Right lobe of liver (tissue), 6 donors: ENCODE data around the gene OPRL1. TPM values are rescaled to one million over a fixed set of nuclear protein-coding genes. Genes with fewer than 3 reads are reported as not detected.
A peak's percentile ranks its signal among the peaks of the same experiment; 100 is the strongest.
"Not testable (repeated sequence)": the region's sequence is repeated elsewhere in the genome, so short reads cannot be mapped to it uniquely, and the experiment has no call there.

Experiments
- ATAC-seq, 4 donors: fragments of 200-7000 bp; cut with Tn5 transposase; one replicate each; pipeline ENCODE4 v1.9.1; 2020; ENCODE audit warnings: mild to moderate bottlenecking in 4 of 4, moderate library complexity in 4 of 4
- DNase-seq, 3 donors: peaks; one replicate each; pipeline ENCODE4 v3.0.0-alpha.2; 2020
- H3K27ac ChIP-seq, 3 donors: fragments of 200-600 bp; one replicate each; pipeline ENCODE4 v1.8.0; 2022
- H3K27me3 ChIP-seq, 2 donors: fragments of 200-600 bp; one replicate each; pipeline ENCODE4 v1.8.0; 2022
- H3K36me3 ChIP-seq, 4 donors: fragments of 200-600 bp; sonication (generic) in 1 of 4; one replicate each; pipeline versions ENCODE4 v1.5.1 to v1.8.0; 2017 to 2022; ENCODE audit warnings: control low read depth in 1 of 4
- H3K4me1 ChIP-seq, 4 donors: fragments of 200-600 bp; sonication (generic) in 1 of 4; one replicate each; pipeline versions ENCODE4 v1.5.1 to v1.8.0; 2017 to 2022; ENCODE audit warnings: control low read depth in 1 of 4
- H3K4me3 ChIP-seq, 3 donors: fragments of 200-600 bp; one replicate each; pipeline ENCODE4 v1.8.0; 2022
- H3K9me3 ChIP-seq, 4 donors: fragments of 200-600 bp; sonication (generic) in 1 of 4; one replicate each; pipeline versions ENCODE4 v1.5.1 to v1.8.0; 2017 to 2022; ENCODE audit warnings: control low read depth in 1 of 4
- CTCF ChIP-seq, 4 donors: fragments of 200-600 bp in 3 of 4; fragments of 450-650 bp in 1 of 4; IDR thresholded peaks; one replicate each; pipeline versions ENCODE4 v1.5.1 to v1.8.0; 2016 to 2022; ENCODE audit warnings: antibody characterized with exemption in 4 of 4, mild to moderate bottlenecking in 2 of 4
- POLR2A ChIP-seq: fragments of 450-650 bp; IDR thresholded peaks from one replicate; pipeline ENCODE4 v1.6.1; 2017; ENCODE audit warnings: antibody characterized with exemption, mild to moderate bottlenecking
- WGBS: methylation state at CpG from one replicate; pipeline ENCODE4 v1.1.6; 2018; ENCODE audit warnings: low coverage, low lambda C conversion rate; ENCODE audit not compliant: insufficient coverage; ENCODE audit errors: missing lambda C conversion rate; 5-methylcytosine and 5-hydroxymethylcytosine counted together
- intact Hi-C, 2 donors: fragments of 100-400 bp; cut with DNase I; formaldehyde crosslinking; loops; one replicate each; pipeline versions ENCODE4 v1.11.2 to v1.14.1; 2022
- total RNA-seq, 6 experiments: library from RNA; depleted of rRNA in 2 of 6; stranded (reverse); fragments of >200 nt in 2 of 6; fragmentation: NEBNext Ultra II Directional in 3 of 6; extraction: Animal tissue kit (Norgen Biotek cat#: 25700) in 3 of 6; gene quantifications; one replicate each; pipeline versions ENCODE4 v1.1.0 to v1.2.4, GENCODE V29; 2016 to 2023
- donor health status: DM: no; HTN: yes; CAD: no.
- donor health status: DM: no; HTN: no; CAD: no.
- donor health status: DM: no; HTN: no; CAD: no.
- donor health status: DM: no; HTN: yes; CAD: no.
- donor health status: DM: no; HTN: yes; CAD: no.

The OPRL1 gene
- total RNA-seq, 6 experiments from 2014 or later, result 0.13 to 0.32 (median 0.25) TPM; not detected in 1

GRCh38 chr20:64086801-64087200 lies 6.9 kb downstream of the OPRL1 start:
- no peak for ATAC-seq
- no peak for DNase-seq
- Histone ChIP-seq H3K9me3 (no peaks in the 10 kb centered on the region), H3K36me3 (no peaks in the 10 kb centered on the region), H3K27me3 (peaks cover 0 to 12% of the 10 kb centered on the region in 2 donors), H3K4me1 (peaks cover 0 to 12% (median 1%) of the 10 kb centered on the region in 4 donors), H3K4me3 (no peak overlapping the region), H3K27ac (no peak overlapping the region)
- TF ChIP-seq POLR2A, result no peak
- TF ChIP-seq CTCF (IDR thresholded peaks at IDR 0.05), result no peak
- WGBS, result 100% methylated on average over 4 of the region's 11 CpGs
- intact Hi-C loops, result no loop called here

- DNase-seq, H3K36me3 ChIP-seq, ATAC-seq, H3K4me3 ChIP-seq, intact Hi-C loops, H3K9me3 ChIP-seq, H3K27ac ChIP-seq: not testable (repeated sequence)
- Histone ChIP-seq H3K27me3 (peaks cover 0 to 12% of the 10 kb centered on the region in 2 donors), H3K4me1 (peaks cover 0 to 12% (median 1%) of the 10 kb centered on the region in 4 donors)
- 94% methylated on average over 10 of the region's 36 CpGs for WGBS
Measured at GRCh38 chr20:64087226-64087825, 7.4 kb downstream of the OPRL1 start.

GRCh38 chr20:64088586-64088985 lies 8.7 kb downstream of the OPRL1 start:
- H3K27ac ChIP-seq, H3K4me3 ChIP-seq, H3K9me3 ChIP-seq, H3K4me1 ChIP-seq, intact Hi-C loops, H3K36me3 ChIP-seq, ATAC-seq, DNase-seq: not testable (repeated sequence)
- peaks cover 0 to 12% of the 10 kb centered on the region in 2 donors for H3K27me3 ChIP-seq

GRCh38 chr20:64090165-64090564 lies 10.3 kb downstream of the OPRL1 start:
- no peak for TF ChIP-seq CTCF (IDR thresholded peaks at IDR 0.05)
- peak in 1 of 4 donors; percentile 10 for ATAC-seq
- WGBS, result 53% methylated on average over 4 of the region's 10 CpGs
- intact Hi-C loops, result no loop called here
- Histone ChIP-seq H3K27me3 (no peaks in the 10 kb centered on the region), H3K36me3 (no peaks in the 10 kb centered on the region), H3K27ac (no peak overlapping the region), H3K4me1 (no peaks in the 10 kb centered on the region), H3K9me3 (no peaks in the 10 kb centered on the region), H3K4me3 (no peak overlapping the region)
- DNase-seq, result no peak

- no peak for DNase-seq
- H3K27me3 ChIP-seq, result no peaks in the 10 kb centered on the region
- H3K9me3 ChIP-seq, result no peaks in the 10 kb centered on the region
- H3K4me3 ChIP-seq, result no peak overlapping the region
- H3K27ac ChIP-seq, result no peak overlapping the region
- no peak for ATAC-seq
- WGBS, result no CpG with 5 or more reads among the region's 19 CpGs
- intact Hi-C loops, result no loop called here
- TF ChIP-seq POLR2A (no peak), CTCF (IDR thresholded peaks at IDR 0.05) (no peak)
- no peaks in the 10 kb centered on the region for H3K36me3 ChIP-seq
- H3K4me1 ChIP-seq, result no peaks in the 10 kb centered on the region
Measured at GRCh38 chr20:64091340-64091739, 11.5 kb downstream of the OPRL1 start.

- no peak for DNase-seq
- intact Hi-C loops, result no loop called here
- Histone ChIP-seq H3K4me3 (no peak overlapping the region), H3K9me3 (no peaks in the 10 kb centered on the region), H3K36me3 (no peaks in the 10 kb centered on the region), H3K27me3 (no peaks in the 10 kb centered on the region), H3K27ac (no peak overlapping the region), H3K4me1 (no peaks in the 10 kb centered on the region)
- 4% methylated on average over 5 of the region's 16 CpGs for WGBS
- ATAC-seq, result peak in 1 of 4 donors; percentile 21
- TF ChIP-seq CTCF (IDR thresholded peaks at IDR 0.05) (no peak), POLR2A (no peak)
Measured at GRCh38 chr20:64091770-64092169, 11.9 kb downstream of the OPRL1 start.
